Activated T-helper 1 cell treated with anti-CD3 and anti-CD28 coated beads, Interleukin-12 subunit alpha, Interleukin-12 subunit beta, Interleukin-2, Interleukin-4 antibody, amounts not matched to agents 30 ng/mL and 10 ng/mL and 1 ng/mL, durations not matched to agents 14 hours and 24 hours and 36 hours (primary cell): ENCODE results near the gene SF3B2. TPM values are rescaled to one million over a fixed set of nuclear protein-coding genes. Genes with fewer than 3 reads are reported as not detected.
A peak's percentile ranks its signal among the peaks of the same experiment; 100 is the strongest.
"Not testable (repeated sequence)": the region's sequence is repeated elsewhere in the genome, so short reads cannot be mapped to it uniquely, and the experiment has no call there.

Experiments
- DNase-seq: peaks from one replicate; pipeline ENCODE4 v3.0.0; 2021; ENCODE audit warnings: low spot score
- H3K27ac Mint-ChIP-seq: one replicate; pipeline ENCODE4 v1.8.0; 2021; ENCODE audit warnings: mild to moderate bottlenecking, mixed read lengths
- H3K27me3 Mint-ChIP-seq: one replicate; pipeline ENCODE4 v1.8.0; 2022; ENCODE audit warnings: mild to moderate bottlenecking, moderate library complexity, mixed read lengths; ENCODE audit not compliant: insufficient read depth
- H3K36me3 Mint-ChIP-seq: one replicate; pipeline ENCODE4 v1.8.0; 2021; ENCODE audit warnings: low read depth, mixed read lengths
- H3K4me1 Mint-ChIP-seq: one replicate; pipeline ENCODE4 v1.8.0; 2021; ENCODE audit warnings: low read depth, mixed read lengths
- H3K4me3 Mint-ChIP-seq: one replicate; pipeline ENCODE4 v1.8.0; 2021; ENCODE audit warnings: mild to moderate bottlenecking, moderate library complexity, mixed read lengths
- H3K9me3 Mint-ChIP-seq: one replicate; pipeline ENCODE4 v1.8.0; 2021; ENCODE audit warnings: mixed read lengths
- intact Hi-C: fragments of 100-400 bp; cut with micrococcal nuclease; formaldehyde crosslinking; loops from one replicate; pipeline ENCODE4 v1.15.1; 2024
- total RNA-seq: library from RNA; stranded (reverse); gene quantifications from 2 replicates; pipeline ENCODE4 v1.2.3, GENCODE V29; 2022

The SF3B2 gene
- total RNA-seq, 1 donor from 2014 or later, result 267 TPM

GRCh38 chr11:66012371-66012945 is 39.7 kb upstream of the SF3B2 start:
- H3K36me3 Mint-ChIP-seq, result no peaks in the 10 kb centered on the region
- no peak overlapping the region for H3K27ac Mint-ChIP-seq
- no peak overlapping the region for H3K4me3 Mint-ChIP-seq
- DNase-seq, result no peak
- H3K4me1 Mint-ChIP-seq, result peaks cover 9% of the 10 kb centered on the region
- H3K27me3 Mint-ChIP-seq, result peaks cover 20% of the 10 kb centered on the region
- intact Hi-C loops, result no loop called here
- no peaks in the 10 kb centered on the region for H3K9me3 Mint-ChIP-seq

GRCh38 chr11:66012946-66013761 is 39.0 kb upstream of the SF3B2 start:
- Mint-ChIP-seq H3K27ac (no peak overlapping the region), H3K27me3 (peaks cover 21% of the 10 kb centered on the region), H3K36me3 (no peaks in the 10 kb centered on the region), H3K4me1 (peaks cover 13% of the 10 kb centered on the region), H3K9me3 (no peaks in the 10 kb centered on the region), H3K4me3 (no peak overlapping the region)
- no peak for DNase-seq
- intact Hi-C loops, result no loop called here

GRCh38 chr11:66013762-66014100 is 38.4 kb upstream of the SF3B2 start:
- Mint-ChIP-seq H3K4me3 (no peak overlapping the region), H3K36me3 (no peaks in the 10 kb centered on the region), H3K4me1 (peaks cover 13% of the 10 kb centered on the region), H3K27me3 (peaks cover 21% of the 10 kb centered on the region), H3K27ac (no peak overlapping the region), H3K9me3 (no peaks in the 10 kb centered on the region)
- DNase-seq, result no peak
- intact Hi-C loops, result no loop called here

- intact Hi-C loops, result no loop called here
- Mint-ChIP-seq H3K9me3 (no peaks in the 10 kb centered on the region), H3K4me3 (no peak overlapping the region), H3K27ac (no peak overlapping the region), H3K27me3 (peaks cover 21% of the 10 kb centered on the region), H3K4me1 (peaks cover 13% of the 10 kb centered on the region), H3K36me3 (no peaks in the 10 kb centered on the region)
- DNase-seq, result no peak
Measured at GRCh38 chr11:66014804-66015453, 37.2 kb upstream of the SF3B2 start.

GRCh38 chr11:66015454-66015881 is 36.7 kb upstream of the SF3B2 start:
- intact Hi-C loops, result no loop called here
- no peak for DNase-seq
- Mint-ChIP-seq H3K9me3 (no peaks in the 10 kb centered on the region), H3K27ac (no peak overlapping the region), H3K36me3 (no peaks in the 10 kb centered on the region), H3K4me1 (peaks cover 8% of the 10 kb centered on the region), H3K4me3 (no peak overlapping the region), H3K27me3 (peaks cover 16% of the 10 kb centered on the region)

GRCh38 chr11:66015936-66016792 is 36.0 kb upstream of the SF3B2 start:
- Mint-ChIP-seq H3K4me3 (no peak overlapping the region), H3K9me3 (no peaks in the 10 kb centered on the region), H3K36me3 (no peaks in the 10 kb centered on the region), H3K27me3 (peaks cover 13% of the 10 kb centered on the region), H3K4me1 (peaks cover 8% of the 10 kb centered on the region), H3K27ac (no peak overlapping the region)
- intact Hi-C loops, result no loop called here
- DNase-seq, result no peak

GRCh38 chr11:66016793-66017177 is 35.4 kb upstream of the SF3B2 start:
- peaks cover 8% of the 10 kb centered on the region for H3K4me1 Mint-ChIP-seq
- no peak overlapping the region for H3K27ac Mint-ChIP-seq
- no peak overlapping the region for H3K4me3 Mint-ChIP-seq
- H3K36me3 Mint-ChIP-seq, result no peaks in the 10 kb centered on the region
- intact Hi-C loops, result no loop called here
- no peaks in the 10 kb centered on the region for H3K9me3 Mint-ChIP-seq
- peaks cover 10% of the 10 kb centered on the region for H3K27me3 Mint-ChIP-seq
- no peak for DNase-seq

- peaks cover 8% of the 10 kb centered on the region for H3K4me1 Mint-ChIP-seq
- H3K9me3 Mint-ChIP-seq, result no peaks in the 10 kb centered on the region
- H3K27ac Mint-ChIP-seq, result peak overlapping the region; percentile 70
- no peak for DNase-seq
- no peaks in the 10 kb centered on the region for H3K36me3 Mint-ChIP-seq
- intact Hi-C loops, result no loop called here
- no peak overlapping the region for H3K4me3 Mint-ChIP-seq
- peaks cover 10% of the 10 kb centered on the region for H3K27me3 Mint-ChIP-seq
Measured at GRCh38 chr11:66017321-66017720, 34.8 kb upstream of the SF3B2 start.

- Mint-ChIP-seq H3K4me1 (peaks cover 13% of the 10 kb centered on the region), H3K27me3 (peaks cover 8% of the 10 kb centered on the region), H3K36me3 (no peaks in the 10 kb centered on the region), H3K4me3 (no peak overlapping the region), H3K27ac (no peak overlapping the region), H3K9me3 (no peaks in the 10 kb centered on the region)
- intact Hi-C loops, result no loop called here
- no peak for DNase-seq
Measured at GRCh38 chr11:66020212-66020611, 32.0 kb upstream of the SF3B2 start.

GRCh38 chr11:66020618-66021357 is 31.4 kb upstream of the SF3B2 start:
- H3K27ac Mint-ChIP-seq, result peak overlapping the region; percentile 61
- peaks cover 13% of the 10 kb centered on the region for H3K4me1 Mint-ChIP-seq
- intact Hi-C loops, result no loop called here
- DNase-seq, result no peak
- no peaks in the 10 kb centered on the region for H3K9me3 Mint-ChIP-seq
- H3K36me3 Mint-ChIP-seq, result no peaks in the 10 kb centered on the region
- H3K4me3 Mint-ChIP-seq, result peak overlapping the region; percentile 5
- H3K27me3 Mint-ChIP-seq, result peaks cover 8% of the 10 kb centered on the region

GRCh38 chr11:66022401-66023185 is 29.6 kb upstream of the SF3B2 start:
- peaks cover 8% of the 10 kb centered on the region for H3K27me3 Mint-ChIP-seq
- peak overlapping the region; percentile 12 for H3K4me3 Mint-ChIP-seq
- DNase-seq, result peak; percentile 73
- no peaks in the 10 kb centered on the region for H3K9me3 Mint-ChIP-seq
- intact Hi-C loops, result loop anchor here (1.0 kb wide), 3 partner anchors 20 to 33 kb away; partner anchors contain the start of genes BANF1 and EIF1AD
- no peak overlapping the region for H3K27ac Mint-ChIP-seq
- H3K36me3 Mint-ChIP-seq, result no peaks in the 10 kb centered on the region
- peaks cover 8% of the 10 kb centered on the region for H3K4me1 Mint-ChIP-seq

- not testable (repeated sequence) for DNase-seq, H3K4me3 Mint-ChIP-seq, H3K36me3 Mint-ChIP-seq
Measured at GRCh38 chr11:66023186-66023440, 29.1 kb upstream of the SF3B2 start.

More at GRCh38 chr11:66023186-66023440, 29.1 kb upstream of the SF3B2 start:
- H3K9me3 Mint-ChIP-seq, H3K27ac Mint-ChIP-seq, H3K27me3 Mint-ChIP-seq, H3K4me1 Mint-ChIP-seq, intact Hi-C loops: not testable (repeated sequence)
